GM19099 (cell line): ENCODE data around the gene INPP4B.

Source experiments
- POLR2A ChIP-seq: IDR thresholded peaks from 3 replicates; pipeline ENCODE4 v1.6.1; 2011; ENCODE audit warnings: low read depth; ENCODE audit not compliant: insufficient read length; ENCODE audit errors: extremely low read depth

INPP4B gene

GRCh38 chr4:142211444-142211843, 634.7 kb downstream of the INPP4B start:
- TF ChIP-seq POLR2A = no peak

DNA sequence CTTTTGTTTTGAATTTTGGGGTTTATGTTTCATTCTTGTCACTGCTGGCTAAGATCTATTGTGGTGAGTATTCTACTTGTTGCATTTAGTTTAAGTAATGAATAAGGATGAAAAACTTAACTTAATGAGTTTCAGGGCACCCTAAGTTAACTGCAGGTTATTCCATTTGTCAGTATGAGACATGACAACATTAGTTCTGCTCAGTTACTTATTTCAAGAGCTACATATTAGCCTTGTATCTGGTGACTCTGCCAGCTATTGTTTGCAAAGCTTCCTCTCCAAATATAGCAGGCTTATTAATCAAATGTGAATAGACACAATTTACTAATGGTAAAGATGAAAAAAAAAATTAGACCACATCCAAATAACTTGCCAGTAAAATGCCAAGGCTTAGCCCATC, 642.6 kb downstream of the INPP4B start:
- no peak for TF ChIP-seq POLR2A

- TF ChIP-seq POLR2A = no peak
Measured at GRCh38 chr4:142202404-142203332, 643.4 kb downstream of the INPP4B start.

- no peak for TF ChIP-seq POLR2A
Measured at GRCh38 chr4:142201041-142201440, 645.1 kb downstream of the INPP4B start.

GRCh38 chr4:142194905-142195304, 651.2 kb downstream of the INPP4B start:
- no peak for TF ChIP-seq POLR2A

DNA sequence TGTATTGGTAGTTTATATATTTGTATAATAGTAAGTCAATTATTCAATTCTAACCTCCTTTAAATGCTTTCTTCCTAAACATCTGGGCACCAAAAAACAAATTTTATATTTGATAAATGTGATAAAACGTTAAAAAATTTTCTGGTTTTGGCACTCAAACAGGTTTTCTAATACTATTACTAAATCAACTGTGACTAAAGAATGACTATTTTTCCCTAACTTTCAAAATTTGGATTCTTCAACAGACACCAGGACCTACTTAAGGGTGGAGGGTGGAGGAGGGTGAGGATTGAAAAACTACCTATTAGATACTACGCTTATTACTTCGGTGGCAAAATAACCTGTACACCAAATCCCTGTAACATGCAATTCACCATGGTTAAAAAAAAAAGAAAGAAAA, 654.2 kb downstream of the INPP4B start:
- no peak for TF ChIP-seq POLR2A

DNA sequence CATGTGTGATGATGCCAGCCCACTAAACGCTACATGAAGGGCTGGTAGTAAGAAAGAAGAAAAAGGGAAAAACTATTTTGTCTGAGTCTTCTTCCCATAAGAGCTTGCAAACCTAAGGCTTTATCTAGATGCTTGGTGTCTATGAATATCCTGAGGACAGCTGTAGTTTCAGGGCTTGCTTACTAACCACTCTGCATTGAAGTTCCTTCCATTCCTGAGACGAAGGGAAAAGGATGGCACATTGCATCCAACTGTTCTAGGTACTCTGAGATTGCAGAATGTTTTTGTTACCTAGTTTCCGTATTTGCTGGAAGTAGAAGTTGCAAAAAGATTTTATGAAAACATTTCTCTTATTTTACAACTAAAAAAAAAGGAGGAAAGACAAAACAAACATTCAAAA, 665.1 kb downstream of the INPP4B start:
- no peak for TF ChIP-seq POLR2A

DNA sequence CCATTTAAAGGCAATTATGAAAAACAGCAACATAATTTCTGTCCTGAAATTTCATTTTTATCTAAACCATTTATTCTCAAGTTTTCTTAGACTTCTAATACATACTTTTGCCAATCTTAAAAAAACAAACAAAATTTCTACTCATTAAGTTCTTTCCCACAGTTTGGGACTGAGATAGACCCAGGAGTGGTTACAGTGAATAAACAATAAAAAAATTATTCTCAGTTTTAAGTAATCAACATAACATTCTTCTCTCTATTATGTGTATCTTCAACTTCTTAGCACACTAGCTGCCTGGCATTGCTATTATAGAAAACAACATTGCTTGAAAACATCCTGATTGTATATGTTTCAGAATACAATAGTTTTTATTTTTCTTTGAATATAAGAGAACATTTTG, 676.9 kb downstream of the INPP4B start:
- TF ChIP-seq POLR2A = no peak

DNA sequence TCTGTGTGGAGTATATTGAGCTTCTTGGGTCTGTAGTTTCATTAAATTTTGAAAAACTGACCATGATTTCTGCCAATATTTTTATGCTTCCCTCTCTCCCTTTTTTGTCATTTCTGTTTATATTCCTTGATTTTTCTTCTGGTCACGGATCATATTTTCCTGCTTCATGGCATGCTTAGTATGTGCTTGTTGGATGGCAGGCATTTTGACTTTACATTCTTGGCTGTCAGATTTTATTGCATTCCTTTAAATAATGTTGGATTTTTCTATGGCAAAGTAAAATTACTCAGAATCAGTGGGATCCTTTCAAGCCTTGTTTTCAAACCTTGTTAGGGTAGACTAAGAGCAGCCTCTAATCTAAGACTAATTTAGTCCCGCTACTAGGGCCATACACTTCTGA, 677.9 kb downstream of the INPP4B start:
- no peak for TF ChIP-seq POLR2A

DNA sequence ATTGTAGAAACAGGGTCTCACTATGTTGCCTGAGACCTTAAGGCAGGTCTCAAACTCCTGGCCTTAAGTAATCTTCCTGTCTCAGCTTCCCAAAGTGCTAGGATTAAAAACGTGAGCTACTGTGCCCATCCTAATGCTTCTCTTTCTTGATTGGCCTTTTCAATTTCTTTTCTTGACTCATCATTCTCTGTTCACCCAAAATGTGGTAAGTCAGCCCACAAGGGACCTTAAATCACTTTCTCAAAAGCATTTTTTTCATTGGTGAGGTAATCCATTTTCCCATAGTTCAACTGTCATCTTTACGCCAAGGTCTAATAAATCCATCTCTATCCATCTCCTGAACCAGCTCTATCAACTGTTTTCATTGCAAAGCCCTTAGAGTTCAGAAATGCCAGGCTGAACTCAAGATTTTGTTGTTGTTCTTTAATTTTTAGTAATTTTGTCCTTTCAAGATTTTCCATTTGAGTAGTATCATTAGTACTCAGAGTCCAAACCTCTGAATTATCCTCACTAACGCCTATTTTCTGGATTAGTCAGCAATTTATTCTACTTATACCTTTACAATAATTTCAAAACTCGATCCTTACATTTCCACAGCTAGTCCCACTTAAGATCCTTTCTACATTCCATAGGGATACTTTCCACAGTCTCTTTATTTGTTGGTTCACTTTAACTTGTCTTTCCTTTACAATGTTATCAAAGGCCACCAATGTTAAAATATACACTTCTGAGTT, 681.2 kb downstream of the INPP4B start:
- TF ChIP-seq POLR2A = no peak

DNA sequence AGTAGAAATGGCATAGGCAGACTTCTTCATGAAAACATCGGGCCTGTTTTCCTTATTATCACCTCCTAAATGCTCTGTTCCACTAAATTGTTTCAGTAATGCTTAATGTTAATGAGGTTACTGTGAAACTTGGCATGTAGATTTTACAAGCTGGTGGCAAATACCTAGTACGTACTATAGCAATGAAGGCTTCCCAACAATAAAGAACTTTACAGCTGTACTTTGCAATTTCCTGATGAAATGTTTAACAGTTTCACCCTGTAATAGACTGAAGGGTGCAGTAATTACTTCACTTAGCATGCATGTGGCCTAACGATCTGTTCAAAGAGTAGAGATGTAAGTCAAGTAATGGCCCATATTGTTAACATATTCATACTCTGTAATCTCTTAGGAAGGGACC, 685.0 kb downstream of the INPP4B start:
- no peak for TF ChIP-seq POLR2A

- no peak for TF ChIP-seq POLR2A
Measured at GRCh38 chr4:142160509-142160908, 685.6 kb downstream of the INPP4B start.

DNA sequence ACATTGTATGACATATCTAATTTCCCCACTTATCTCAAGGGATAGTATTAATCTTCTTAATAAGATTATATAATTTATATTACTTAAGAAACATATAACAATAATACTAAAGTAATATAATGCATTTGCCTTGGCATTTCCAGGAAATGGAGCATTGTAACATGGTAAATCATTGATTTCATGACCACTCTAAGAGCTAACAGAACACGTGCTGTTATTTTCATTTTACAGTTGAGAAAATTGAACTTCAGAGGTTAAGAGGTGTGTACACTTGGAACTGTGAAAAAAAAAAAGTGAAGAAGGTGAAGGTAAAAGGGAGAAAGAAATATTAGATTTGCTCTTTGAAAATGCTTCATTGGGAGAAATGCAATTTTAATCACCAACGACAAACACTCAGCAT, 687.1 kb downstream of the INPP4B start:
- no peak for TF ChIP-seq POLR2A

- no peak for TF ChIP-seq POLR2A
Measured at GRCh38 chr4:142156256-142156655, 689.8 kb downstream of the INPP4B start.

DNA sequence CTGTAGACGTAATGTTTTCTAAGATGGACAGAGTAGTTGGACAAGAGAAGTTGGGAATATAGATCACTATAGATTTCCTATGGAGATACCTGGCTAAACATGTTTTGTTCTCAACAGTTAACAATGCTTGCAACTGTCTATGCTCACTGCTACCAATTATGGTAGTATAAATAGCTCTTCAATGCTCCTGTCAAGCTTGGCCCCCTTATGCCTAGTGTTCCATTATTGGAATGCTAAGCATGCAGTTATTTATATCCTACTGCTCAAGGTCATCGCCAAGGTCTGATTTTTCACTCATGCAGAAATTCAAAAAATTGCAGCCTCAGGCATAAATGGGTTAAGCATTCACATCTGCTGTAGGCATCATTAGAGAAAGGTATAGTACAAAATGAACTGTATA, 690.8 kb downstream of the INPP4B start:
- no peak for TF ChIP-seq POLR2A

GRCh38 chr4:142150483-142150882, 695.6 kb downstream of the INPP4B start:
- TF ChIP-seq POLR2A = no peak
